Colonic mucosa (tissue), 4 donors: Measurements from ENCODE around the gene TCFL5. TPM values are rescaled to one million over a fixed set of nuclear protein-coding genes. Genes with fewer than 3 reads are reported as not detected.

Experiments
- DNase-seq: peaks from one replicate; pipeline ENCODE4 v3.0.0-alpha.2; 2020
- H3K27ac ChIP-seq: fragments of 200-600 bp; one replicate; pipeline ENCODE4 v1.8.0; 2021
- H3K27me3 ChIP-seq: fragments of 200-600 bp; one replicate; pipeline ENCODE4 v1.8.0; 2021
- H3K36me3 ChIP-seq: fragments of 200-600 bp; one replicate; pipeline ENCODE4 v1.8.0; 2021
- H3K4me1 ChIP-seq: fragments of 200-600 bp; one replicate; pipeline ENCODE4 v1.8.0; 2021; ENCODE audit warnings: mild to moderate bottlenecking
- H3K4me3 ChIP-seq: fragments of 200-600 bp; one replicate; pipeline ENCODE4 v1.8.0; 2021
- H3K9ac ChIP-seq, 2 donors: one replicate each; pipeline ENCODE4 v1.7.0; 2013; ENCODE audit warnings: control low read depth in 2 of 2, low read depth in 2 of 2, low read length in 2 of 2
- H3K9me3 ChIP-seq: fragments of 200-600 bp; one replicate; pipeline ENCODE4 v1.8.0; 2021
- CTCF ChIP-seq: fragments of 200-600 bp; IDR thresholded peaks from one replicate; pipeline ENCODE4 v1.8.0; 2022; ENCODE audit warnings: antibody characterized with exemption, mild to moderate bottlenecking
- intact Hi-C: fragments of 100-400 bp; cut with DNase I; formaldehyde crosslinking; loops from one replicate; pipeline ENCODE4 v1.14.1; 2022
- total RNA-seq, 2 donors: library from RNA; stranded (reverse); fragmentation: NEBNext Ultra II Directional in 1 of 2; extraction: Animal tissue kit (Norgen Biotek cat#: 25700) in 1 of 2; gene quantifications; one replicate each; pipeline ENCODE4 v1.2.1, GENCODE V29; 2021
- donor health status: healthy.
- donor health status: DM: no; HTN: no; CAD: no.
- donor health status: DM: no; HTN: no; CAD: no.

Gene TCFL5
- 1 to 10 TPM; 6.2 to 7.3 TPM for total RNA-seq

GRCh38 chr20:62861726-62862336 is at the start of gene TCFL5:
TCFL5 (minus strand) TSS chr20:62861822; CDS start chr20:62861670, 152 bp downstream.
- Histone ChIP-seq H3K27ac (no peak within 1 kb of the TSS), H3K9me3 (no peaks in the 10 kb centered on the region), H3K4me1 (peaks cover 3% of the 10 kb centered on the region), H3K36me3 (no peaks in the 10 kb centered on the region), H3K27me3 (peaks cover 3% of the 10 kb centered on the region), H3K4me3 (peak within 1 kb of the TSS; percentile 22), H3K9ac (peak within 1 kb of the TSS in 1 of 2 donors; percentile 72)
- peak; percentile 93 for DNase-seq
- intact Hi-C loops = no loop called here
- no peak for TF ChIP-seq CTCF

GRCh38 chr20:62910777-62911497 is 49.3 kb upstream of the TCFL5 start:
- H3K27ac ChIP-seq = no peak overlapping the region
- no peak for DNase-seq
- H3K4me3 ChIP-seq = no peak overlapping the region
- no peak for TF ChIP-seq CTCF
- peaks cover 30% of the 10 kb centered on the region for H3K36me3 ChIP-seq
- intact Hi-C loops = no loop called here
- no peak overlapping the region for H3K9ac ChIP-seq
- H3K4me1 ChIP-seq = peaks cover 6% of the 10 kb centered on the region
- H3K9me3 ChIP-seq = no peaks in the 10 kb centered on the region
- H3K27me3 ChIP-seq = no peaks in the 10 kb centered on the region

- H3K9me3 ChIP-seq = no peaks in the 10 kb centered on the region
Measured at GRCh38 chr20:62910217-62910766, 48.7 kb upstream of the TCFL5 start.

GRCh38 chr20:62908971-62909791 is 47.6 kb upstream of the TCFL5 start:
- Histone ChIP-seq H3K9ac (no peak overlapping the region), H3K4me1 (no peaks in the 10 kb centered on the region), H3K9me3 (no peaks in the 10 kb centered on the region), H3K27me3 (no peaks in the 10 kb centered on the region), H3K36me3 (peaks cover 44% of the 10 kb centered on the region), H3K27ac (no peak overlapping the region), H3K4me3 (no peak overlapping the region)
- intact Hi-C loops = no loop called here
- TF ChIP-seq CTCF = no peak
- DNase-seq = no peak

More at GRCh38 chr20:62910217-62910766, 48.7 kb upstream of the TCFL5 start:
- Histone ChIP-seq H3K4me3 (no peak overlapping the region), H3K9ac (no peak overlapping the region), H3K27me3 (no peaks in the 10 kb centered on the region), H3K27ac (no peak overlapping the region), H3K4me1 (peaks cover 4% of the 10 kb centered on the region), H3K36me3 (peaks cover 37% of the 10 kb centered on the region)
- DNase-seq = no peak
- no peak for TF ChIP-seq CTCF
- intact Hi-C loops = no loop called here
